Vagina (tissue), 2 donors: Measurements from ENCODE around the gene NRXN3.

ENCODE experiments used
- CTCF ChIP-seq, 3 experiments: fragments of 450-650 bp in 2 of 3; fragments of 200-600 bp in 1 of 3; sonication (generic) in 1 of 3; IDR thresholded peaks; one replicate each; pipeline ENCODE4 v1.5.1; 2017 to 2019; ENCODE audit warnings: antibody characterized with exemption in 3 of 3, mild to moderate bottlenecking in 2 of 3, moderate library complexity in 2 of 3
- POLR2A ChIP-seq, 2 donors: fragments of 450-650 bp; IDR thresholded peaks; one replicate each; pipeline ENCODE4 v1.6.1; 2017; ENCODE audit warnings: antibody characterized with exemption in 2 of 2, mild to moderate bottlenecking in 2 of 2, moderate library complexity in 2 of 2

GRCh38 chr14:79686196-79686595 is 1516.0 kb downstream of the NRXN3 start:
- TF ChIP-seq CTCF (IDR thresholded peaks at IDR 0.05) = no peak
- TF ChIP-seq POLR2A (IDR thresholded peaks at IDR 0.05) = no peak
